ENCODE results near the gene BRINP3.

BRINP3 gene

GRCh38 chr1:190455631-190456030, 22.0 kb downstream of the BRINP3 start:
- no peaks in the 10 kb centered on the region for H3K27me3 ChIP-seq (ENCODE audit: insufficient read depth, low read length)
- no peak overlapping the region for H3K27ac ChIP-seq (ENCODE audit: low read depth, low read length)
- H2AFZ ChIP-seq (ENCODE audit: low read length, unreplicated experiment): no peak overlapping the region
- no peaks in the 10 kb centered on the region for H3K79me2 ChIP-seq (ENCODE audit: control insufficient read depth, insufficient read depth, low read length, unreplicated experiment)
- H3K4me3 ChIP-seq (ENCODE audit: low read depth, low read length): no peak overlapping the region
- no peaks in the 10 kb centered on the region for H3K36me3 ChIP-seq (ENCODE audit: insufficient read depth, low read length)
- no peaks in the 10 kb centered on the region for H3K4me1 ChIP-seq (ENCODE audit: control insufficient read depth, insufficient read depth, low read length, unreplicated experiment)

DNA sequence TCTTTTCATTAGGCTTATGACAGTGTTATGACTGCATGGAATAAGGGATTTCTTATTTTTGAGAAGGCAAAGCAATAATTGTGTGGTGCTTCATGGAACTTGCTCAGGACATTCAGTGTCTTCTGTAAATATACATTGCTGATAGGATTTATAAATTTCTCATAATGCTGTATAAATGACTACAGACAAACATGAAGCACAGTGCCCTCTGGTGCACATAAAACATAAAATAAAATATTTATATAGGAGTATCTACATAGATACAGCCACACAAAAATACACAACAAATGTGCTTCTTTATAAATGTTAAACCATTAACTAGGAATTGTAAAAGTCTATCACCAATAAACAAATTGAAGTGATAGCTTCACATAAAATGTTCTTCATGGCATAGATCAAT, 24.1 kb downstream of the BRINP3 start:
- Histone ChIP-seq H3K4me3 (ENCODE audit: low read depth, low read length) (no peak overlapping the region), H3K36me3 (ENCODE audit: insufficient read depth, low read length) (no peaks in the 10 kb centered on the region), H2AFZ (ENCODE audit: low read length, unreplicated experiment) (no peak overlapping the region), H3K27ac (ENCODE audit: low read depth, low read length) (no peak overlapping the region), H3K79me2 (ENCODE audit: control insufficient read depth, insufficient read depth, low read length, unreplicated experiment) (no peaks in the 10 kb centered on the region), H3K4me1 (ENCODE audit: control insufficient read depth, insufficient read depth, low read length, unreplicated experiment) (no peaks in the 10 kb centered on the region), H3K27me3 (ENCODE audit: insufficient read depth, low read length) (no peaks in the 10 kb centered on the region)

DNA sequence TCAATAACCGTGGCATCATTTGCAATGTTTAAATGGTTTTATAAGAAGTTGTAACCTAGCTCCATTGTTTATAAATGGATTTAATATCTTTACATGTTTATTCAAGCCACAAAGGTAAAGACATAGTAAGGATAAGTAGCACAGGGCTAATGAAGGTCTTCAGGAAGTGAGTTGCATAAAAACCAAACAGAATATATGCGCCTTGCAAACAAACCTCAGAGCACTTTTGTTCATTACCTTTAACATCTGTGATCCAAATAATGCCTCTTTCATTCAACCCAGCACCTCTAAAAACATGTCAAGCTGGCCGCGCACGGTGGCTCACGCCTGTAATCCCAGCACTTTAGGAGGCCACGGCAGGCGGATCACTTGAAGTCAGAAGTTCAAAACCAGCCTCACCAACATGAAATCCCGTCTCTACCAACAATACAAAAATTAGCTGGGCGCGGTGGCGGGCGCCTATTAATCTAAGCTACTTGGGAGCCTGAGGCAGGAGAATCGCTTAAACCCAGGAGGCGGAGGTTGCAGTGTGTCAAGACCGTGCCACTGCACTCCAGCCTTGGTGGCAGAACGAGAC, 25.3 kb downstream of the BRINP3 start:
- Histone ChIP-seq H3K4me3 (ENCODE audit: low read depth, low read length) (no peak overlapping the region), H2AFZ (ENCODE audit: low read length, unreplicated experiment) (no peak overlapping the region), H3K27ac (ENCODE audit: low read depth, low read length) (no peak overlapping the region)

GRCh38 chr1:190444464-190444863, 33.2 kb downstream of the BRINP3 start:
- Histone ChIP-seq H3K4me1 (ENCODE audit: control insufficient read depth, insufficient read depth, low read length, unreplicated experiment) (no peaks in the 10 kb centered on the region), H3K79me2 (ENCODE audit: control insufficient read depth, insufficient read depth, low read length, unreplicated experiment) (no peaks in the 10 kb centered on the region), H3K4me3 (ENCODE audit: low read depth, low read length) (no peak overlapping the region)

More for the DNA sequence above, 25.3 kb downstream of the BRINP3 start:
- no peaks in the 10 kb centered on the region for H3K27me3 ChIP-seq (ENCODE audit: insufficient read depth, low read length)
- H3K4me1 ChIP-seq (ENCODE audit: control insufficient read depth, insufficient read depth, low read length, unreplicated experiment): no peaks in the 10 kb centered on the region
- H3K36me3 ChIP-seq (ENCODE audit: insufficient read depth, low read length): no peaks in the 10 kb centered on the region
- no peaks in the 10 kb centered on the region for H3K79me2 ChIP-seq (ENCODE audit: control insufficient read depth, insufficient read depth, low read length, unreplicated experiment)

GRCh38 chr1:190439447-190439846, 38.2 kb downstream of the BRINP3 start:
- Histone ChIP-seq H3K27ac (ENCODE audit: low read depth, low read length) (no peak overlapping the region), H3K27me3 (ENCODE audit: insufficient read depth, low read length) (no peaks in the 10 kb centered on the region), H3K36me3 (ENCODE audit: insufficient read depth, low read length) (no peaks in the 10 kb centered on the region), H2AFZ (ENCODE audit: low read length, unreplicated experiment) (no peak overlapping the region), H3K4me3 (ENCODE audit: low read depth, low read length) (no peak overlapping the region), H3K79me2 (ENCODE audit: control insufficient read depth, insufficient read depth, low read length, unreplicated experiment) (no peaks in the 10 kb centered on the region), H3K4me1 (ENCODE audit: control insufficient read depth, insufficient read depth, low read length, unreplicated experiment) (no peaks in the 10 kb centered on the region)

More at GRCh38 chr1:190444464-190444863, 33.2 kb downstream of the BRINP3 start:
- Histone ChIP-seq H2AFZ (ENCODE audit: low read length, unreplicated experiment) (no peak overlapping the region), H3K27ac (ENCODE audit: low read depth, low read length) (no peak overlapping the region), H3K36me3 (ENCODE audit: insufficient read depth, low read length) (no peaks in the 10 kb centered on the region), H3K27me3 (ENCODE audit: insufficient read depth, low read length) (no peaks in the 10 kb centered on the region)

- Histone ChIP-seq H3K79me2 (ENCODE audit: control insufficient read depth, insufficient read depth, low read length, unreplicated experiment) (no peaks in the 10 kb centered on the region), H2AFZ (ENCODE audit: low read length, unreplicated experiment) (no peak overlapping the region), H3K36me3 (ENCODE audit: insufficient read depth, low read length) (no peaks in the 10 kb centered on the region), H3K27me3 (ENCODE audit: insufficient read depth, low read length) (no peaks in the 10 kb centered on the region), H3K4me1 (ENCODE audit: control insufficient read depth, insufficient read depth, low read length, unreplicated experiment) (no peaks in the 10 kb centered on the region), H3K4me3 (ENCODE audit: low read depth, low read length) (no peak overlapping the region), H3K27ac (ENCODE audit: low read depth, low read length) (no peak overlapping the region)
These were observed 41.0 kb downstream of the BRINP3 start for GRCh38 chr1:190436615-190437014.

- no peak overlapping the region for H2AFZ ChIP-seq (ENCODE audit: low read length, unreplicated experiment)
- no peaks in the 10 kb centered on the region for H3K79me2 ChIP-seq (ENCODE audit: control insufficient read depth, insufficient read depth, low read length, unreplicated experiment)
- no peak overlapping the region for H3K4me3 ChIP-seq (ENCODE audit: low read depth, low read length)
These were observed 47.7 kb downstream of the BRINP3 start for GRCh38 chr1:190429932-190430331.

GRCh38 chr1:190429141-190429540, 48.5 kb downstream of the BRINP3 start:
- Histone ChIP-seq H2AFZ (ENCODE audit: low read length, unreplicated experiment) (no peak overlapping the region), H3K27me3 (ENCODE audit: insufficient read depth, low read length) (no peaks in the 10 kb centered on the region), H3K27ac (ENCODE audit: low read depth, low read length) (no peak overlapping the region), H3K79me2 (ENCODE audit: control insufficient read depth, insufficient read depth, low read length, unreplicated experiment) (no peaks in the 10 kb centered on the region), H3K36me3 (ENCODE audit: insufficient read depth, low read length) (no peaks in the 10 kb centered on the region), H3K4me3 (ENCODE audit: low read depth, low read length) (no peak overlapping the region), H3K4me1 (ENCODE audit: control insufficient read depth, insufficient read depth, low read length, unreplicated experiment) (no peaks in the 10 kb centered on the region)

More at GRCh38 chr1:190429932-190430331, 47.7 kb downstream of the BRINP3 start:
- H3K4me1 ChIP-seq (ENCODE audit: control insufficient read depth, insufficient read depth, low read length, unreplicated experiment): no peaks in the 10 kb centered on the region
- H3K36me3 ChIP-seq (ENCODE audit: insufficient read depth, low read length): no peaks in the 10 kb centered on the region
- no peaks in the 10 kb centered on the region for H3K27me3 ChIP-seq (ENCODE audit: insufficient read depth, low read length)
- no peak overlapping the region for H3K27ac ChIP-seq (ENCODE audit: low read depth, low read length)

GRCh38 chr1:190416239-190416638, 61.4 kb downstream of the BRINP3 start:
- H3K36me3 ChIP-seq (ENCODE audit: insufficient read depth, low read length): no peaks in the 10 kb centered on the region
- no peak overlapping the region for H3K4me3 ChIP-seq (ENCODE audit: low read depth, low read length)
- no peaks in the 10 kb centered on the region for H3K4me1 ChIP-seq (ENCODE audit: control insufficient read depth, insufficient read depth, low read length, unreplicated experiment)
- no peak overlapping the region for H2AFZ ChIP-seq (ENCODE audit: low read length, unreplicated experiment)
- no peaks in the 10 kb centered on the region for H3K79me2 ChIP-seq (ENCODE audit: control insufficient read depth, insufficient read depth, low read length, unreplicated experiment)
- no peak overlapping the region for H3K27ac ChIP-seq (ENCODE audit: low read depth, low read length)
- no peaks in the 10 kb centered on the region for H3K27me3 ChIP-seq (ENCODE audit: insufficient read depth, low read length)

GRCh38 chr1:190413142-190413541, 64.5 kb downstream of the BRINP3 start:
- Histone ChIP-seq H2AFZ (ENCODE audit: low read length, unreplicated experiment) (no peak overlapping the region), H3K4me1 (ENCODE audit: control insufficient read depth, insufficient read depth, low read length, unreplicated experiment) (no peaks in the 10 kb centered on the region), H3K79me2 (ENCODE audit: control insufficient read depth, insufficient read depth, low read length, unreplicated experiment) (no peaks in the 10 kb centered on the region), H3K27me3 (ENCODE audit: insufficient read depth, low read length) (no peaks in the 10 kb centered on the region), H3K27ac (ENCODE audit: low read depth, low read length) (no peak overlapping the region), H3K36me3 (ENCODE audit: insufficient read depth, low read length) (no peaks in the 10 kb centered on the region), H3K4me3 (ENCODE audit: low read depth, low read length) (no peak overlapping the region)

- no peaks in the 10 kb centered on the region for H3K79me2 ChIP-seq (ENCODE audit: control insufficient read depth, insufficient read depth, low read length, unreplicated experiment)
- no peak overlapping the region for H3K27ac ChIP-seq (ENCODE audit: low read depth, low read length)
- no peaks in the 10 kb centered on the region for H3K36me3 ChIP-seq (ENCODE audit: insufficient read depth, low read length)
- no peak overlapping the region for H3K4me3 ChIP-seq (ENCODE audit: low read depth, low read length)
- H2AFZ ChIP-seq (ENCODE audit: low read length, unreplicated experiment): no peak overlapping the region
- no peaks in the 10 kb centered on the region for H3K4me1 ChIP-seq (ENCODE audit: control insufficient read depth, insufficient read depth, low read length, unreplicated experiment)
- no peaks in the 10 kb centered on the region for H3K27me3 ChIP-seq (ENCODE audit: insufficient read depth, low read length)
These were observed 74.3 kb downstream of the BRINP3 start for GRCh38 chr1:190403402-190403801.
